H9 (cell line): ENCODE data around the gene DEK. TPM values are rescaled to one million over a fixed set of nuclear protein-coding genes. Genes with fewer than 3 reads are reported as not detected.

Experiments
- DNase-seq: peaks from one replicate; pipeline ENCODE4 v3.0.0-alpha.2; 2017
- H2AFZ ChIP-seq: one replicate; pipeline ENCODE4 v1.6.1; 2013; ENCODE audit warnings: mild to moderate bottlenecking, low read length, control low read depth, moderate library complexity
- H2AK5ac ChIP-seq: 2 replicates; pipeline ENCODE4 v1.6.1; 2013; ENCODE audit warnings: low read length, control low read depth, mixed read lengths; ENCODE audit not compliant: insufficient read length
- H2BK120ac ChIP-seq: one replicate; pipeline ENCODE4 v1.6.1; 2013; ENCODE audit warnings: low read depth, mild to moderate bottlenecking, low read length, control low read depth, inconsistent platforms; ENCODE audit not compliant: poor library complexity, severe bottlenecking
- H2BK12ac ChIP-seq: 2 replicates; pipeline ENCODE4 v1.6.1; 2013; ENCODE audit warnings: low read length, control low read depth, mixed read lengths, low read depth; ENCODE audit not compliant: insufficient read length
- H2BK15ac ChIP-seq: 2 replicates; pipeline ENCODE4 v1.6.1; 2013; ENCODE audit warnings: low read depth, low read length, control low read depth
- H2BK20ac ChIP-seq: one replicate; pipeline ENCODE4 v1.6.1; 2013; ENCODE audit warnings: low read depth, mild to moderate bottlenecking, low read length, control low read depth, inconsistent platforms; ENCODE audit not compliant: poor library complexity, severe bottlenecking
- H2BK5ac ChIP-seq: 2 replicates; pipeline ENCODE4 v1.6.1; 2013; ENCODE audit warnings: low read length, control low read depth, mixed read lengths; ENCODE audit not compliant: insufficient read length
- H3K14ac ChIP-seq: 2 replicates; pipeline ENCODE4 v1.6.1; 2013; ENCODE audit warnings: low read length, control low read depth; ENCODE audit not compliant: insufficient read depth
- H3K18ac ChIP-seq: 2 replicates; pipeline ENCODE4 v1.6.1; 2013; ENCODE audit warnings: low read depth, mild to moderate bottlenecking, mixed read lengths, low read length, control low read depth; ENCODE audit not compliant: insufficient read length
- H3K23ac ChIP-seq: 2 replicates; pipeline ENCODE4 v1.6.1; 2013; ENCODE audit warnings: low read length, control low read depth, mixed read lengths, low read depth; ENCODE audit not compliant: insufficient read length
- H3K23me2 ChIP-seq: 2 replicates; pipeline ENCODE4 v1.6.1; 2013; ENCODE audit warnings: low read depth, mild to moderate bottlenecking, mixed read lengths, low read length, control low read depth; ENCODE audit not compliant: insufficient read length, poor library complexity, severe bottlenecking
- H3K27ac ChIP-seq: 2 replicates; pipeline ENCODE4 v1.5.1; 2013; ENCODE audit warnings: low read length, control low read depth, mixed read lengths, low read depth; ENCODE audit not compliant: insufficient read length
- H3K27me3 ChIP-seq: 2 replicates; pipeline ENCODE4 v1.6.1; 2013; ENCODE audit warnings: low read length, control low read depth, inconsistent platforms; ENCODE audit not compliant: insufficient read depth
- H3K4ac ChIP-seq: 2 replicates; pipeline ENCODE4 v1.6.1; 2013; ENCODE audit warnings: low read depth, mild to moderate bottlenecking, control low read depth, inconsistent platforms, low read length, moderate library complexity
- H3K4me1 ChIP-seq: 2 replicates; pipeline ENCODE4 v1.6.1; 2013; ENCODE audit warnings: low read length, control low read depth, inconsistent platforms; ENCODE audit not compliant: insufficient read depth
- H3K4me2 ChIP-seq: 2 replicates; pipeline ENCODE4 v1.6.1; 2013; ENCODE audit warnings: low read length, control low read depth, mixed read lengths; ENCODE audit not compliant: insufficient read length, insufficient read depth
- H3K56ac ChIP-seq: 2 replicates; pipeline ENCODE4 v1.6.1; 2013; ENCODE audit warnings: low read depth, mild to moderate bottlenecking, mixed read lengths, low read length, control low read depth; ENCODE audit not compliant: insufficient read length
- H3K79me1 ChIP-seq: 2 replicates; pipeline ENCODE4 v1.6.1; 2013; ENCODE audit warnings: low read depth, mild to moderate bottlenecking, moderate library complexity, low read length, control low read depth, inconsistent platforms; ENCODE audit not compliant: insufficient read depth, poor library complexity, severe bottlenecking
- H3K79me2 ChIP-seq: 2 replicates; pipeline ENCODE4 v1.6.1; 2013; ENCODE audit warnings: low read length, control low read depth, inconsistent platforms; ENCODE audit not compliant: insufficient read depth
- H3K9ac ChIP-seq: 2 replicates; pipeline ENCODE4 v1.6.1; 2013; ENCODE audit warnings: low read length, control low read depth, mixed read lengths; ENCODE audit not compliant: insufficient read length; ENCODE audit errors: extremely low read depth
- H3K9me3 ChIP-seq: one replicate; pipeline ENCODE4 v1.6.1; 2013; ENCODE audit warnings: low read depth, low read length, inconsistent platforms; ENCODE audit not compliant: control insufficient read depth
- H3T11ph ChIP-seq: one replicate; pipeline ENCODE4 v1.6.1; 2013; ENCODE audit warnings: mild to moderate bottlenecking, low read length, control low read depth, inconsistent platforms
- H4K20me1 ChIP-seq: one replicate; pipeline ENCODE4 v1.6.1; 2013; ENCODE audit not compliant: control insufficient read depth, insufficient read length, insufficient read depth
- H4K5ac ChIP-seq: 2 replicates; pipeline ENCODE4 v1.6.1; 2013; ENCODE audit warnings: low read depth, mild to moderate bottlenecking, mixed read lengths, low read length, control low read depth; ENCODE audit not compliant: insufficient read length
- H4K8ac ChIP-seq: replicated peaks from 2 replicates; pipeline ENCODE4 v1.6.1; 2013; ENCODE audit warnings: low read length, control low read depth, mixed read lengths, low read depth; ENCODE audit not compliant: insufficient read length
- H4K91ac ChIP-seq: 2 replicates; pipeline ENCODE4 v1.6.1; 2013; ENCODE audit warnings: low read depth, mild to moderate bottlenecking, moderate library complexity, mixed read lengths, low read length, control low read depth; ENCODE audit not compliant: insufficient read length
- H3K27ac Mint-ChIP-seq, 3 experiments: 2 replicates in 2 of 3; 3 replicates in 1 of 3; pipeline ENCODE4 v1.8.0; 2020 to 2021; ENCODE audit warnings: mixed read lengths in 3 of 3, mild to moderate bottlenecking in 1 of 3, moderate library complexity in 1 of 3
- H3K27me3 Mint-ChIP-seq: 2 replicates; pipeline ENCODE4 v1.8.0; 2021; ENCODE audit warnings: low read depth, mild to moderate bottlenecking, moderate library complexity, mixed read lengths
- H3K36me3 Mint-ChIP-seq, 3 experiments: 2 replicates in 2 of 3; 3 replicates in 1 of 3; pipeline ENCODE4 v1.8.0; 2020 to 2021; ENCODE audit warnings: low read depth in 3 of 3, mixed read lengths in 3 of 3; ENCODE audit not compliant: insufficient read depth in 1 of 3
- H3K4me1 Mint-ChIP-seq, 2 experiments: 2 replicates each; pipeline ENCODE4 v1.8.0; 2020; ENCODE audit warnings: mixed read lengths in 2 of 2
- H3K4me3 Mint-ChIP-seq, 2 experiments: 2 replicates in 1 of 2; 3 replicates in 1 of 2; pipeline ENCODE4 v1.8.0; 2020 to 2021; ENCODE audit warnings: mild to moderate bottlenecking in 2 of 2, mixed read lengths in 2 of 2, moderate library complexity in 1 of 2
- H3K9me3 Mint-ChIP-seq, 2 experiments: 2 replicates in 1 of 2; 3 replicates in 1 of 2; pipeline ENCODE4 v1.8.0; 2020; ENCODE audit warnings: mild to moderate bottlenecking in 2 of 2, mixed read lengths in 2 of 2, moderate library complexity in 1 of 2
- CTCF ChIP-seq: fragments of 200-600 bp; sonication (generic); conservative IDR thresholded peaks from 3 replicates; pipeline ENCODE4 v1.8.0; 2021; ENCODE audit warnings: antibody characterized with exemption, mild to moderate bottlenecking
- WGBS: extraction: QIAGEN DNeasy Blood & Tissue Kit; methylation state at CpG from one replicate; pipeline ENCODE4 v1.1.7; 2013; ENCODE audit warnings: missing lambda C conversion rate, low lambda C conversion rate, mixed read lengths; ENCODE audit not compliant: insufficient read length; ENCODE audit errors: extremely low coverage; 5-methylcytosine and 5-hydroxymethylcytosine counted together
- total RNA-seq: library from RNA; stranded (reverse); gene quantifications from 2 replicates; pipeline ENCODE4 v1.2.1, GENCODE V29; 2021

DEK gene
- total RNA-seq, 1 experiment from 2014 or later, result 217 TPM

- Histone ChIP-seq H3K79me2 (peaks cover 53% of the 10 kb centered on the region), H3K27ac (no peak overlapping the region), H2BK20ac (no peak overlapping the region), H2BK15ac (no peak overlapping the region), H3K4me1 (peaks cover 3% of the 10 kb centered on the region; the same call in 1 of the 2 replicates), H3K18ac (no peak overlapping the region), H3K9ac (no peak overlapping the region), H2BK120ac (no peak overlapping the region), H4K91ac (no peak overlapping the region), H2AK5ac (no peak overlapping the region), H3K79me1 (peaks cover 4% of the 10 kb centered on the region), H3K4ac (no peak overlapping the region), H2BK12ac (no peak overlapping the region), H3K27me3 (no peaks in the 10 kb centered on the region), H2AFZ (no peak overlapping the region), H3T11ph (no peak overlapping the region), H3K14ac (no peak overlapping the region), H2BK5ac (no peak overlapping the region), H4K5ac (no peak overlapping the region), H3K4me2 (no peak overlapping the region), H3K23ac (no peak overlapping the region), H4K20me1 (no peaks in the 10 kb centered on the region), H4K8ac (no peak overlapping the region), H3K9me3 (no peaks in the 10 kb centered on the region), H3K56ac (no peak overlapping the region), H3K23me2 (peaks cover 14% of the 10 kb centered on the region)
- Mint-ChIP-seq H3K36me3 (peaks cover 68 to 87% (median 80%) of the 10 kb centered on the region in 3 experiments), H3K27ac (peak overlapping the region in 2 of 3 experiments; percentile 12 to 62; a peak in 3 of 7 replicates), H3K4me1 (peaks cover 32 to 39% of the 10 kb centered on the region in 2 experiments), H3K9me3 (peaks cover 0 to 3% of the 10 kb centered on the region in 2 experiments; a peak in 2 of 5 replicates), H3K4me3 (no peak overlapping the region), H3K27me3 (no peaks in the 10 kb centered on the region)
- no peak for DNase-seq
- no peak for TF ChIP-seq CTCF
- WGBS, result no CpG with 5 or more reads among the region's 4 CpGs
These were observed 4.5 kb downstream of the DEK start for GRCh38 chr6:18259675-18260447.
